Keratinocyte (primary cell): ENCODE results near the gene PSMA4.

Source experiments
- CTCF ChIP-seq, 3 experiments: IDR thresholded peaks in 1 of 3; conservative IDR thresholded peaks in 1 of 3; optimal IDR thresholded peaks in 1 of 3; 2 replicates in 2 of 3; 3 replicates in 1 of 3; pipeline versions ENCODE3 to v1.5.1; 2011; ENCODE audit warnings: low read length in 3 of 3, mild to moderate bottlenecking in 3 of 3, moderate library complexity in 2 of 3, control low read depth in 1 of 3, inconsistent platforms in 1 of 3; ENCODE audit not compliant: insufficient read depth in 2 of 3; ENCODE audit errors: extremely low read depth in 1 of 3
- EZH2 ChIP-seq: IDR thresholded peaks from one replicate; pipeline ENCODE4 v1.6.1; 2012; ENCODE audit warnings: inconsistent platforms, mild to moderate bottlenecking, low read length, moderate library complexity

- TF ChIP-seq CTCF (optimal IDR thresholded peaks at IDR 0.05 in 1 of 3, IDR thresholded peaks at IDR 0.05 in 1 of 3, conservative IDR thresholded peaks at IDR 0.05 in 1 of 3; ENCODE audit: extremely low read depth in 1 of 3, insufficient read depth in 2 of 3, low read length in 3 of 3) (no peak), EZH2 (no peak)
Observed at GRCh38 chr15:78570710-78571109, 30.5 kb downstream of the PSMA4 start.
